IMR-90 (cell line): ENCODE results near the gene COL23A1. TPM values are rescaled to one million over a fixed set of nuclear protein-coding genes. Genes with fewer than 3 reads are reported as not detected.

Experiments
- ATAC-seq: fragments of 200-7000 bp; cut with Tn5 transposase; 2 replicates; pipeline ENCODE4 v1.9.1; 2020; ENCODE audit warnings: low read depth, mild to moderate bottlenecking, moderate library complexity
- BruUV-seq: library from RNA; stranded (reverse); fragments of 400-500 nt; replicated peaks from 2 replicates; lab custom pipeline; 2021; lab: Mats Ljungman, UMichigan
- CTCF ChIA-PET: fragments of 300-600 bp; formaldehyde crosslinking; extraction: SDS; loops from one replicate; lab custom pipeline; 2021; ENCODE audit warnings: antibody characterized with exemption; lab: Yijun Ruan, JAX
- POLR2A ChIA-PET: fragments of 300-600 bp; sonication (Branson Sonifier 250); formaldehyde crosslinking; loops from one replicate; lab custom pipeline; 2022; ENCODE audit warnings: antibody characterized with exemption; ENCODE audit not compliant: unreplicated experiment; lab: Charles Lee
- DNase-seq: peaks from one replicate; pipeline ENCODE4 v3.0.0; 2013
- H2AFZ ChIP-seq: replicated peaks from 2 replicates; pipeline ENCODE3; 2013; ENCODE audit warnings: low read length, mild to moderate bottlenecking; ENCODE audit not compliant: poor library complexity
- H2AK5ac ChIP-seq: 2 replicates; pipeline ENCODE4 v1.6.1; 2013; ENCODE audit warnings: low read depth, low read length, inconsistent platforms
- H2AK9ac ChIP-seq: replicated peaks from 2 replicates; pipeline ENCODE3; 2013; ENCODE audit warnings: mild to moderate bottlenecking, low read depth, low read length, moderate library complexity; ENCODE audit not compliant: poor library complexity
- H2BK120ac ChIP-seq: 2 replicates; pipeline ENCODE4 v1.6.1; 2013; ENCODE audit warnings: low read depth, low read length, inconsistent platforms
- H2BK15ac ChIP-seq: 3 replicates; pipeline ENCODE4 v1.6.1; 2013; ENCODE audit warnings: low read depth, low read length, inconsistent platforms
- H2BK20ac ChIP-seq: 2 replicates; pipeline ENCODE4 v1.6.1; 2013; ENCODE audit warnings: low read depth, mild to moderate bottlenecking, inconsistent platforms, low read length, moderate library complexity
- H2BK5ac ChIP-seq: 2 replicates; pipeline ENCODE4 v1.6.1; 2013; ENCODE audit warnings: mild to moderate bottlenecking, low read depth, low read length, inconsistent platforms; ENCODE audit not compliant: poor library complexity, severe bottlenecking
- H3K14ac ChIP-seq: replicated peaks from 2 replicates; pipeline ENCODE4 v1.6.1; 2013; ENCODE audit warnings: low read depth, low read length, inconsistent platforms
- H3K18ac ChIP-seq: 2 replicates; pipeline ENCODE4 v1.6.1; 2013; ENCODE audit warnings: low read depth, low read length, control low read depth
- H3K23ac ChIP-seq: 2 replicates; pipeline ENCODE4 v1.6.1; 2013; ENCODE audit warnings: low read depth, low read length, inconsistent platforms
- H3K27ac ChIP-seq: 2 replicates; pipeline ENCODE4 v1.5.1; 2013; ENCODE audit warnings: mild to moderate bottlenecking, control low read depth, low read length; ENCODE audit not compliant: insufficient read depth
- H3K27me3 ChIP-seq: 2 replicates; pipeline ENCODE4 v1.6.1; 2013; ENCODE audit warnings: low read length; ENCODE audit not compliant: control insufficient read depth, insufficient read depth
- H3K36me3 ChIP-seq: 2 replicates; pipeline ENCODE4 v1.6.1; 2013; ENCODE audit warnings: low read length, mixed read lengths; ENCODE audit not compliant: control insufficient read depth, insufficient read depth
- H3K4ac ChIP-seq: 2 replicates; pipeline ENCODE4 v1.6.1; 2013; ENCODE audit warnings: low read depth, low read length, inconsistent platforms
- H3K4me1 ChIP-seq: 2 replicates; pipeline ENCODE4 v1.6.1; 2013; ENCODE audit warnings: low read length, mixed read lengths; ENCODE audit not compliant: control insufficient read depth, insufficient read depth
- H3K4me2 ChIP-seq: 2 replicates; pipeline ENCODE4 v1.6.1; 2013; ENCODE audit warnings: low read depth, mild to moderate bottlenecking, control low read depth, low read length, moderate library complexity
- H3K4me3 ChIP-seq: 2 replicates; pipeline ENCODE4 v1.5.1; 2013; ENCODE audit warnings: low read depth, mild to moderate bottlenecking, control low read depth, low read length, moderate library complexity; ENCODE audit not compliant: insufficient read depth
- H3K56ac ChIP-seq: 2 replicates; pipeline ENCODE4 v1.6.1; 2013; ENCODE audit warnings: low read length, inconsistent platforms; ENCODE audit not compliant: insufficient read depth; ENCODE audit errors: extremely low read depth
- H3K79me1 ChIP-seq, 2 experiments: 2 replicates each; pipeline ENCODE4 v1.6.1; 2013; ENCODE audit warnings: low read length in 2 of 2, inconsistent platforms in 1 of 2, low read depth in 1 of 2
- H3K9ac ChIP-seq: 2 replicates; pipeline ENCODE4 v1.6.1; 2013; ENCODE audit warnings: low read depth, low read length, control low read depth
- H3K9me1 ChIP-seq: 2 replicates; pipeline ENCODE4 v1.6.1; 2013; ENCODE audit warnings: low read length, inconsistent platforms; ENCODE audit not compliant: insufficient read depth
- H3K9me3 ChIP-seq: 2 replicates; pipeline ENCODE4 v1.6.1; 2013; ENCODE audit warnings: low read length; ENCODE audit not compliant: control insufficient read depth, insufficient read depth
- H4K20me1 ChIP-seq: 2 replicates; pipeline ENCODE4 v1.6.1; 2013; ENCODE audit warnings: low read length, inconsistent platforms; ENCODE audit not compliant: insufficient read depth
- H4K5ac ChIP-seq: 2 replicates; pipeline ENCODE4 v1.6.1; 2013; ENCODE audit warnings: mild to moderate bottlenecking, low read depth, low read length, control low read depth
- H4K8ac ChIP-seq, 2 experiments: 2 replicates each; pipeline ENCODE4 v1.6.1; 2013; ENCODE audit warnings: low read depth in 2 of 2, low read length in 2 of 2, control low read depth in 1 of 2, inconsistent platforms in 1 of 2
- H4K91ac ChIP-seq: 2 replicates; pipeline ENCODE4 v1.6.1; 2013; ENCODE audit warnings: low read depth, low read length, inconsistent platforms; ENCODE audit not compliant: insufficient read depth
- BHLHE40 ChIP-seq: fragments of 150-350 bp; IDR thresholded peaks from 2 replicates; pipeline ENCODE4 v1.6.1; 2016; ENCODE audit warnings: mild to moderate bottlenecking, low read depth, low read length
- CEBPB ChIP-seq: IDR thresholded peaks from 2 replicates; pipeline ENCODE4 v1.6.1; 2012; ENCODE audit warnings: low read depth, low read length, improper control_type of control experiment
- CHD1 ChIP-seq: IDR thresholded peaks from 2 replicates; pipeline ENCODE4 v1.6.1; 2012; ENCODE audit warnings: low read depth, low read length, improper control_type of control experiment
- CTCF ChIP-seq: conservative IDR thresholded peaks from 2 replicates; pipeline ENCODE4 v1.5.1; 2012; ENCODE audit warnings: mild to moderate bottlenecking, low read depth, low read length, improper control_type of control experiment
- FOS ChIP-seq: fragments of 150-350 bp; IDR thresholded peaks from 2 replicates; pipeline ENCODE4 v1.6.1; 2016; ENCODE audit warnings: low read depth, low read length
- MAFK ChIP-seq: IDR thresholded peaks from 2 replicates; pipeline ENCODE4 v1.6.1; 2012; ENCODE audit warnings: low read depth, low read length, improper control_type of control experiment
- MAZ ChIP-seq: IDR thresholded peaks from 2 replicates; pipeline ENCODE4 v1.6.1; 2012; ENCODE audit warnings: low read depth, mild to moderate bottlenecking, low read length, improper control_type of control experiment, moderate library complexity, borderline replicate concordance
- MXI1 ChIP-seq: IDR thresholded peaks from 2 replicates; pipeline ENCODE4 v1.6.1; 2012; ENCODE audit warnings: low read depth, mild to moderate bottlenecking, low read length, moderate library complexity, borderline replicate concordance
- NFE2L2 ChIP-seq: fragments of 150-350 bp; IDR thresholded peaks from 2 replicates; pipeline ENCODE4 v1.6.1; 2016; ENCODE audit warnings: low read depth, mild to moderate bottlenecking, low read length
- POLR2A ChIP-seq: IDR thresholded peaks from 2 replicates; pipeline ENCODE4 v1.6.1; 2012; ENCODE audit warnings: mild to moderate bottlenecking, low read depth, low read length
- RAD21 ChIP-seq: IDR thresholded peaks from 2 replicates; pipeline ENCODE4 v1.6.1; 2012; ENCODE audit warnings: low read length, improper control_type of control experiment
- RCOR1 ChIP-seq: IDR thresholded peaks from 2 replicates; pipeline ENCODE4 v1.6.1; 2012; ENCODE audit warnings: mild to moderate bottlenecking, low read length, improper control_type of control experiment; ENCODE audit not compliant: insufficient replicate concordance
- RFX5 ChIP-seq: IDR thresholded peaks from 2 replicates; pipeline ENCODE4 v1.8.0; 2012; ENCODE audit warnings: low read depth, mild to moderate bottlenecking, low read length, moderate library complexity
- SMC3 ChIP-seq: fragments of 150-350 bp; IDR thresholded peaks from 2 replicates; pipeline ENCODE4 v1.6.1; 2016; ENCODE audit warnings: low read depth, mild to moderate bottlenecking, antibody characterized with exemption, low read length, moderate library complexity
- WGBS, 2 experiments: methylation state at CpG; one replicate each; pipeline versions ENCODE4 v1.1.5 to v1.1.7; 2013; ENCODE audit warnings: missing lambda C conversion rate in 2 of 2; ENCODE audit not compliant: insufficient read length in 1 of 2; ENCODE audit errors: extremely low coverage in 2 of 2; 5-methylcytosine and 5-hydroxymethylcytosine counted together
- dilution Hi-C: fragments of 300-500 bp; cut with HindIII; formaldehyde crosslinking; loops from one replicate; pipeline ENCODE4 v1.14.3; 2018; ENCODE audit warnings: low sequenced_read_pairs; ENCODE audit not compliant: unreplicated experiment
- in situ Hi-C: fragments of 300-500 bp; cut with MboI; formaldehyde crosslinking; loops from 3 replicates; pipeline ENCODE4 v1.14.3; 2019; ENCODE audit warnings: low sequenced_read_pairs, inconsistent platforms, mixed read lengths
- intact Hi-C: fragments of 100-400 bp; cut with micrococcal nuclease; formaldehyde crosslinking; loops from 2 replicates; pipeline ENCODE4 v1.10.0; 2022
- polyA plus RNA-seq, 3 experiments: library from polyadenylated mRNA; depleted of rRNA; stranded (reverse); fragments of >200 nt; gene quantifications; 2 replicates each; pipeline ENCODE4 v1.2.3, GENCODE V29; 2012; ENCODE audit warnings: low replicate concordance in 1 of 3
- total RNA-seq: library from RNA; depleted of rRNA; stranded (reverse); fragments of >200 nt; gene quantifications from 2 replicates; pipeline ENCODE4 v1.2.3, GENCODE V29; 2012
- TF ChIP-seq, protein P1 (sequence below): fragments of 150-350 bp; IDR thresholded peaks from 2 replicates; pipeline ENCODE4 v1.6.1; 2016; ENCODE audit warnings: low read depth, mild to moderate bottlenecking, low read length, moderate library complexity, borderline replicate concordance
- TF ChIP-seq, protein P2 (sequence below): fragments of 150-350 bp; IDR thresholded peaks from 2 replicates; pipeline ENCODE4 v1.6.1; 2017; ENCODE audit warnings: mild to moderate bottlenecking, antibody characterized with exemption, low read length, low read depth

COL23A1 gene
- total and polyA plus RNA-seq, 2 of the 4 experiments (the other 2 are of a cell fraction), result not detected

DNA sequence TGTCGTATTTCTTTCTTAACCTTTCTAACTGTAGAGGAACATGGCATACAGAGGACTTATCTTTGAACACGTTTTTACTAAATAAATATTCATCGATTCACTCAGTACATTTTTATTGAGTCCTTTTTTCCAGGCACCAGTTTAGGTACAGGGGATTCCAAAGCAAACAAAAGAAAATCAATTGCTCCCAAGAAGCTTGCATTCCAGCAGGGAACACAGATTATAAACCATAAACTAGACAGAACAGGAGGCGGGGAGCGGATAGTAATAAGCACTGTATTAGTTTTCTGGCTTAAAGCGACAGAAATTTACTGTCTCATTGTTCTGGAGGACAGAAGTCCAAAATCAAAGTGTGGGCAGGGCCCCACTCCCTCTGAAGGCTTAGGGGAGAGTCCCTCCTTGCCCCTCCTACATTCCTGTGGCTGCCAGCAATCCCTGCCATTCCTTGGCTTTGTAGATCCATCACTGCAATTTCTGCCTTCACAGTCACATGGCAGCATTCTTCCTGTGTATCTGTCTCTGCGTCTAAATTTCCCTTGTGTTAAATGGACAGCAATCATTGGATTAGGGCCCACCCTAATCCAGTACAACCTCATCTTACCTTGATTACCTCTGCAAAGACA, 115.5 kb downstream of the COL23A1 start:
- Histone ChIP-seq H4K5ac (no peak overlapping the region), H3K27ac (no peak overlapping the region), H2AFZ (no peak overlapping the region), H3K9me1 (no peaks in the 10 kb centered on the region), H2BK120ac (no peak overlapping the region), H3K4ac (no peak overlapping the region), H3K9me3 (peaks cover 1% of the 10 kb centered on the region; the same call in 1 of the 2 replicates), H3K9ac (no peak overlapping the region), H3K56ac (no peak overlapping the region), H3K18ac (no peak overlapping the region), H2BK5ac (no peak overlapping the region), H4K20me1 (no peaks in the 10 kb centered on the region), H4K8ac (no peak overlapping the region), H3K4me2 (no peak overlapping the region), H3K27me3 (no peaks in the 10 kb centered on the region), H2AK5ac (no peak overlapping the region), H3K23ac (no peak overlapping the region), H2BK20ac (no peak overlapping the region), H3K4me1 (no peaks in the 10 kb centered on the region), H2AK9ac (no peak overlapping the region), H2BK15ac (no peak overlapping the region), H3K4me3 (no peak overlapping the region), H3K14ac (no peak overlapping the region), H3K79me1 (no peaks in the 10 kb centered on the region), H4K91ac (no peak overlapping the region), H3K36me3 (no peaks in the 10 kb centered on the region)
- dilution Hi-C loops, result no loop called here
- intact Hi-C loops, result no loop called here
- DNase-seq, result no peak
- TF ChIP-seq MXI1 (no peak), FOS (no peak), POLR2A (no peak), NFE2L2 (no peak), CTCF (no peak), RAD21 (no peak), SMC3 (no peak), CHD1 (no peak), MAZ (no peak), RCOR1 (no peak), CEBPB (no peak), RFX5 (no peak), MAFK (no peak), BHLHE40 (no peak)
- TF ChIP-seq, protein P1, sequence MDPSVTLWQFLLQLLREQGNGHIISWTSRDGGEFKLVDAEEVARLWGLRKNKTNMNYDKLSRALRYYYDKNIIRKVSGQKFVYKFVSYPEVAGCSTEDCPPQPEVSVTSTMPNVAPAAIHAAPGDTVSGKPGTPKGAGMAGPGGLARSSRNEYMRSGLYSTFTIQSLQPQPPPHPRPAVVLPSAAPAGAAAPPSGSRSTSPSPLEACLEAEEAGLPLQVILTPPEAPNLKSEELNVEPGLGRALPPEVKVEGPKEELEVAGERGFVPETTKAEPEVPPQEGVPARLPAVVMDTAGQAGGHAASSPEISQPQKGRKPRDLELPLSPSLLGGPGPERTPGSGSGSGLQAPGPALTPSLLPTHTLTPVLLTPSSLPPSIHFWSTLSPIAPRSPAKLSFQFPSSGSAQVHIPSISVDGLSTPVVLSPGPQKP, result no peak
- TF ChIP-seq, protein P2, sequence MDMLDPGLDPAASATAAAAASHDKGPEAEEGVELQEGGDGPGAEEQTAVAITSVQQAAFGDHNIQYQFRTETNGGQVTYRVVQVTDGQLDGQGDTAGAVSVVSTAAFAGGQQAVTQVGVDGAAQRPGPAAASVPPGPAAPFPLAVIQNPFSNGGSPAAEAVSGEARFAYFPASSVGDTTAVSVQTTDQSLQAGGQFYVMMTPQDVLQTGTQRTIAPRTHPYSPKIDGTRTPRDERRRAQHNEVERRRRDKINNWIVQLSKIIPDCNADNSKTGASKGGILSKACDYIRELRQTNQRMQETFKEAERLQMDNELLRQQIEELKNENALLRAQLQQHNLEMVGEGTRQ, result no peak
- 40% methylated on average over 2 of the region's 7 CpGs; no CpG with 5 or more reads in 1 of the 2 experiments for WGBS, 2 experiments
- in situ Hi-C loops, result no loop called here
- no peak for ATAC-seq
- no TSS peak for BruUV-seq
- ChIA-PET CTCF (no interaction called here), POLR2A (no interaction called here)
